Amniotic stem cell (primary cell): ENCODE data around the gene IL1F10.

Experiments used
- DNase-seq: peaks from one replicate; lab custom pipeline; 2025; lab: John Stamatoyannopoulos, UW

IL1F10 gene

GRCh38 chr2:113067681-113068080, at the start of gene IL1F10:
IL1F10 (plus strand) TSS chr2:113067970; CDS start chr2:113072739, 4,769 bp downstream.
- DNase-seq: no peak

- no peak for DNase-seq
Measured at GRCh38 chr2:113018509-113018908, 49.3 kb upstream of the IL1F10 start.

GRCh38 chr2:113021312-113021711, 46.5 kb upstream of the IL1F10 start:
- no peak for DNase-seq

GRCh38 chr2:113024764-113025163, 43.0 kb upstream of the IL1F10 start:
- no peak for DNase-seq

GRCh38 chr2:113025737-113026136, 42.0 kb upstream of the IL1F10 start:
- no peak for DNase-seq

- no peak for DNase-seq
Measured at GRCh38 chr2:113027691-113028090, 40.1 kb upstream of the IL1F10 start.

GRCh38 chr2:113028112-113028511, 39.7 kb upstream of the IL1F10 start:
- DNase-seq: no peak

- no peak for DNase-seq
Measured at GRCh38 chr2:113032737-113033136, 35.0 kb upstream of the IL1F10 start.

- DNase-seq: no peak
Measured at GRCh38 chr2:113034016-113034415, 33.8 kb upstream of the IL1F10 start.

GRCh38 chr2:113036763-113037162, 31.0 kb upstream of the IL1F10 start:
- no peak for DNase-seq

GRCh38 chr2:113038291-113038690, 29.5 kb upstream of the IL1F10 start:
- DNase-seq: no peak

- no peak for DNase-seq
Measured at GRCh38 chr2:113039158-113039557, 28.6 kb upstream of the IL1F10 start.

- DNase-seq: no peak
Measured at GRCh38 chr2:113039719-113040118, 28.1 kb upstream of the IL1F10 start.

GRCh38 chr2:113041871-113042270, 25.9 kb upstream of the IL1F10 start:
- DNase-seq: no peak

- DNase-seq: no peak
Measured at GRCh38 chr2:113046465-113046864, 21.3 kb upstream of the IL1F10 start.

- DNase-seq: no peak
Measured at GRCh38 chr2:113050921-113051895, 16.6 kb upstream of the IL1F10 start.

- DNase-seq: no peak
Measured at GRCh38 chr2:113052396-113052917, 15.3 kb upstream of the IL1F10 start, which contains the start of gene IL36B. IL36B (minus strand) TSS chr2:113052867.

GRCh38 chr2:113053666-113054065, 14.1 kb upstream of the IL1F10 start:
- DNase-seq: no peak

GRCh38 chr2:113054066-113054465, 13.7 kb upstream of the IL1F10 start:
- no peak for DNase-seq

GRCh38 chr2:113056521-113056920, 11.2 kb upstream of the IL1F10 start:
- no peak for DNase-seq

- no peak for DNase-seq
Measured at GRCh38 chr2:113057117-113057516, 10.7 kb upstream of the IL1F10 start.

- no peak for DNase-seq
Measured at GRCh38 chr2:113058411-113058994, 9.3 kb upstream of the IL1F10 start.
